Esophagus squamous epithelium (tissue), 4 donors: ENCODE measurements around the gene ARHGEF28.

Source experiments
- POLR2A ChIP-seq, 4 donors: fragments of 450-650 bp; IDR thresholded peaks; one replicate each; pipeline ENCODE4 v1.6.1; 2017; ENCODE audit warnings: antibody characterized with exemption in 4 of 4, mild to moderate bottlenecking in 4 of 4, moderate library complexity in 3 of 4
- TF ChIP-seq, protein P1 (sequence below), 6 experiments: fragments of 450-650 bp in 4 of 6; fragments of 200-600 bp in 2 of 6; sonication (generic) in 2 of 6; IDR thresholded peaks; one replicate each; pipeline ENCODE4 v1.5.1; 2016 to 2019; ENCODE audit warnings: antibody characterized with exemption in 6 of 6, mild to moderate bottlenecking in 4 of 6, moderate library complexity in 4 of 6

DNA sequence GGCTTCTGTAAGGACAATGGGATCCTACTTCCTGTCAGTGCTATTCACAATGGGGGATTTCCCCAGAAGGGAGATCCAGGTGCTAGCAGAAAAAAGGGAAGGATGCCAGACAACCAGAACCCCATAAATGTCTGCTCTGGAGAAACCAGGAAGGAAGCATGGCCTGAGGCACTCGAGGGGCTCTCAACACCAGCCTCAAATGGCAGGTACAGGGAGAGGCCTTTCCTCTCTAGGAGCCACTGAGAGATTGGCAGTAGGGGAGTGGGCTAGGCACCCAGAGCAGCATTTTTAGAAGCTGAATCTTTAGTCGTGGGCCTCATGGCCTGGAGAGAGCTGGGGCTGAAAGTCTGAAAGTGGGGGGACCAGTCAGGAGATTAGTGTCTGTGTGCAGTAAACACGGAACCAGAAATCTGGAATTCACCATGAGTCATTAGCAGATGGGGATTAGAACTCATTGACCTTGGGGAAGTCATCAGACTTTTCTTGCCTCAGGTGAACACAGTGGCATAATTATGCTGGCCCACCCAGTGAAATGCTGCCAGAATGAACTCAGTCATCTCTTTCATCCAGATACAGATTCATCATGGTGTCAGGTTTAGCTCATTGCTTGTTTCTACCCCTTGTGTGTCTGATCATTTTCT is 28.3 kb downstream of the ARHGEF28 start:
- no peak for TF ChIP-seq POLR2A (IDR thresholded peaks at IDR 0.05)
- TF ChIP-seq, protein P1, sequence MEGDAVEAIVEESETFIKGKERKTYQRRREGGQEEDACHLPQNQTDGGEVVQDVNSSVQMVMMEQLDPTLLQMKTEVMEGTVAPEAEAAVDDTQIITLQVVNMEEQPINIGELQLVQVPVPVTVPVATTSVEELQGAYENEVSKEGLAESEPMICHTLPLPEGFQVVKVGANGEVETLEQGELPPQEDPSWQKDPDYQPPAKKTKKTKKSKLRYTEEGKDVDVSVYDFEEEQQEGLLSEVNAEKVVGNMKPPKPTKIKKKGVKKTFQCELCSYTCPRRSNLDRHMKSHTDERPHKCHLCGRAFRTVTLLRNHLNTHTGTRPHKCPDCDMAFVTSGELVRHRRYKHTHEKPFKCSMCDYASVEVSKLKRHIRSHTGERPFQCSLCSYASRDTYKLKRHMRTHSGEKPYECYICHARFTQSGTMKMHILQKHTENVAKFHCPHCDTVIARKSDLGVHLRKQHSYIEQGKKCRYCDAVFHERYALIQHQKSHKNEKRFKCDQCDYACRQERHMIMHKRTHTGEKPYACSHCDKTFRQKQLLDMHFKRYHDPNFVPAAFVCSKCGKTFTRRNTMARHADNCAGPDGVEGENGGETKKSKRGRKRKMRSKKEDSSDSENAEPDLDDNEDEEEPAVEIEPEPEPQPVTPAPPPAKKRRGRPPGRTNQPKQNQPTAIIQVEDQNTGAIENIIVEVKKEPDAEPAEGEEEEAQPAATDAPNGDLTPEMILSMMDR (IDR thresholded peaks at IDR 0.05), result no peak
